ENCODE measurements around the gene PERM1. TPM values are rescaled to one million over a fixed set of nuclear protein-coding genes. Genes with fewer than 3 reads are reported as not detected.
A peak's percentile ranks its signal among the peaks of the same experiment; 100 is the strongest.
"Not testable (repeated sequence)": the region's sequence is repeated elsewhere in the genome, so short reads cannot be mapped to it uniquely, and the experiment has no call there.

The PERM1 gene
- total RNA-seq, 2 donors from 2014 or later, result 78.9 to 85.5 TPM

GRCh38 chr1:982765-983436 lies 1.0 kb upstream of the PERM1 start:
- DNase-seq (peak; percentile 33), ATAC-seq (no peak)
- intact Hi-C loops (cut with DNase I), result loop anchor here (2.0 to 5.0 kb wide), 2 partner anchors 79 to 80 kb away; no protein-coding TSS in a partner anchor

GRCh38 chr1:981491-981954 lies 370 bp downstream of the PERM1 start:
- DNase-seq, result peak; percentile 25
- ATAC-seq, result peak in 1 of 2 donors; percentile 7
- intact Hi-C loops (cut with DNase I), result loop anchor here in 1 of 2 donors (5.0 kb wide), 1 partner anchor 81 kb away; no protein-coding TSS in a partner anchor

DNA sequence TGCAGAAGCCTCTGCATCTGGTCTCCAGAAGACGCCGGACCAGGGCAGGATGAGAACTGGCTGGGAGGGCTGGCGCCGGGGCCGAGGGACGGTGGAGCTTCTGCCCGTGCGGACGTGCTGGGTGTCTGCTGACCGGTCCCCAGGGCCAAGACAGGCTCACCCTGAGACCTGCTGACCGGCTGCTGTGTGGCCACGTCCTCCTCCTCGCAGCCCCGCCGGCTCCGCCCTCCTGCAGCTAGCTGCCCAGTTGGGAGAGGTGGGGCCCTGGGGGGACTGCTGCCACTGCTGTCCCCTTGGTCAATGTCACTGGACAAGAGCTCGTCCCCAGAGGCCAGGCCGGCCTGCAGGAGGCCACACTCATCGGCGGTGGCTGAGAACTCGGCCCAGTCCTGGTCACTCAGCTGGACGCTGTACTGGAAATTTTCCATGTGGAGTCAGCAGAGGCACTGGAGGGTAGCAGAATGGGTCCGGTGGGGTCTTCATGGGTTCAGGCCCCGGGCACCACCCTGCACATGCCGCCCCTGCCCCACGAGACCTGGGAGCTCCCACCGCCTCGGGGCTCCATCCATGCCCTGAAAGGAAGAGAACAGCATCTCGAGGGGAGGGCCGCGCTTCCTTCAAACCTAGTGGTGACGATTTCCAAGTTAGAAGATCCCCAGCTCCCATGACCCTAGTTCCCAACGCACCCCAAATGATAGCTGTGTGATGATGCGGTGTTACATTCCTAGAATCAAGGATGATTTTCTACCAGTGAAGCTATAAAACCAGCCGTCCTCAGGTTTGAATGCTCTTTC lies 1.1 kb downstream of the PERM1 start:
- DNase-seq (peak; percentile 66), ATAC-seq (peak; percentile 71 to 78)
- intact Hi-C loops (cut with DNase I), result loop anchor here in 1 of 2 donors (5.0 kb wide), 1 partner anchor 82 kb away; no protein-coding TSS in a partner anchor

GRCh38 chr1:980137-980571 lies 1.7 kb downstream of the PERM1 start:
- DNase-seq (peak; percentile 24), ATAC-seq (no peak)
- intact Hi-C loops (cut with DNase I), result loop anchor here in 1 of 2 donors (5.0 kb wide), 1 partner anchor 82 kb away; no protein-coding TSS in a partner anchor

- intact Hi-C loops (cut with DNase I), result loop anchor here in 1 of 2 donors (5.0 kb wide), 1 partner anchor 83 kb away; no protein-coding TSS in a partner anchor
- no peak for DNase-seq
- no peak for ATAC-seq
Measured at GRCh38 chr1:979744-980072, 2.2 kb downstream of the PERM1 start.

- ATAC-seq (no peak), DNase-seq (no peak)
- intact Hi-C loops (cut with DNase I), result no loop called here
Measured at GRCh38 chr1:978835-979743, 2.8 kb downstream of the PERM1 start.

DNA sequence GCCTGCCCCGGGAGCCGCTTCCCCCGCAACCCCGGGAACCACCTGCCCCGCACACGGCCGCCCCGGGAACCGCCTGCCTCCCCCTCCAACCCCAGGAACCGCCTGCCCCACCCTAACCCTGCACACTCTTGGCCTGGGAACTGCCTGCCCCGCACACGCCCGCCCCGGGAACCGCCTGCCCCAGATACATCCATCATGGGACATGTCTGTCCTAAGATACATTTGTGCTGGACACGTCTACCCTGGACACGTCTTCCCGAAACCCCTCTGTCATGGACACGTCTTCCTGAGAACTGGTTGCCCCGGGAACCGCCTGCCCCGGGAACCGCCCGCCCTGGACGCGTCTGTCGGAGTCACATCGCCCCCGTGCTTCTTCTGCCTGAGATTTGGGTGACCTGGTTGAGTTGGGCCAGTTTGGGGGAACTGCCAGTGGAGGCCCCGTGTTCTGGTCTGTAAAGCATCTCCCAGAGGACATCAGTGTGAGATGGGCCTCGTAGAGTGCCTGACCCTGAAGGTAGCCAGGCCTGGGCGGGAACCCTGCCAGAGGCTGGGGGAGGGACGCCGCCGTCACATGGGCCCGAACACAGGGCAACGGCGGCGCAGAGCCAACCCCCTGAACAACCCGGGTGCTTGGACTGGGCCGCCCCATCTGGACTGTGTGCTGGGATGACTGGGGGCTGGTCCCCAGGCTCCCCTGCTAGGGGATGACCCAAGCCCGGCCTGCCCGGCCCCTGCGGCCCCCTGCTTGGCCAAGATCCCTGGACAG lies 3.6 kb downstream of the PERM1 start:
- peak; percentile 25 for DNase-seq
- intact Hi-C loops (cut with DNase I), result no loop called here
- ATAC-seq, result no peak

DNA sequence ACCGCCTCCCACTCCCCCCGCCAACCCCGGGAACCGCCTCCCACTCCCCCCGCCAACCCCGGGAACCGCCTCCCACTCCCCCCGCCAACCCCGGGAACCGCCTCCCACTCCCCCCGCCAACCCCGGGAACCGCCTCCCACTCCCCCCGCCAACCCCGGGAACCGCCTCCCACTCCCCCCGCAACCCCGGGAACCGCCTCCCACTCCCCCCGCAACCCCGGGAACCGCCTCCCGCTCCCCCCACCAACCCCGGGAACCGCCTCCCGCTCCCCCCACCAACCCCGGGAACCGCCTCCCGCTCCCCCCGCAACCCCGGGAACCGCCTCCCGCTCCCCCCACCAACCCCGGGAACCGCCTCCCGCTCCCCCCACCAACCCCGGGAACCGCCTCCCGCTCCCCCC lies 5.1 kb downstream of the PERM1 start:
- ATAC-seq; intact Hi-C loops (cut with DNase I): not testable (repeated sequence)
- peak; percentile 34 for DNase-seq

DNA sequence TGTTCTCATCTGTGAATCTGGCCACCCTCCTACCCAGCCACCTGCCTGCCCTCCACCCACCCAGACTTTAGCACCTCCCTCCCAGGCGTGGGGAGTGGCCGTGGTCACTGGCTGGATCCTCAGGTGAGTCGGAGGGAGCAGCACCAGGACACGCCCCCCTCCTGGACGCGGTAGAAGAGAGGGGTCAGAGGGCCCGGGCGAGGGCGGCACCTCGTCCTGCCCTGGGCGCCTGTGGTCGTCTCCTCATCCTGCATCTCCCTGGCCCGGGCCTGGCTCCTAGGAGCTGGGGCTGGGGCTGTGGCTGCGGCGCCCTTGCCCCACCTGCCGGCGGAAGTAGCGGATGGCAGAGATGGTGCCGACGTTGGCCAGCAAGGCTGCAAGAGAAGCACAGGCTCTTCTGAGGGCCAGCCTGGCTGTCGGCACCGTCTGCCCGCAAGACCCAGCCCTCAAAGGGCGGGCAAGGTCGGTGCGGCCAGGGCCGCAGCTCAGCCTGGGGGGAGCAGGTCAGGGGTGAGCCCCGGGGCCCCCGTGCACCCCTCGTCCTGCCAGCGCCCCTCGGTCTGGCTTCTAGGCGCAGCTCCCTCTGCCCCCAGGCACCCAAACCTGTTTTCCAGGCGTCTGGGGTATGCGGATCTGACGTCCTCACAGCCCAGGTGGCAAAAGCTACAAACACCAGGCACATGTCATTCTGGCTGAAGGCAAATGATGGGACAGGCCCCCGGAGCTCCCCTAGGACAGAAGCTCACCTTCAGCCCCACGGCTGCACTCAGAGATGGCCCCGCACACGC lies 5.8 kb downstream of the PERM1 start:
- DNase-seq (peak; percentile 58), ATAC-seq (peak; percentile 37 to 48)
- intact Hi-C loops (cut with DNase I), result no loop called here

- DNase-seq, result no peak
- intact Hi-C loops (cut with DNase I), result no loop called here
- ATAC-seq, result no peak
Measured at GRCh38 chr1:975365-975764, 6.5 kb downstream of the PERM1 start.

DNA sequence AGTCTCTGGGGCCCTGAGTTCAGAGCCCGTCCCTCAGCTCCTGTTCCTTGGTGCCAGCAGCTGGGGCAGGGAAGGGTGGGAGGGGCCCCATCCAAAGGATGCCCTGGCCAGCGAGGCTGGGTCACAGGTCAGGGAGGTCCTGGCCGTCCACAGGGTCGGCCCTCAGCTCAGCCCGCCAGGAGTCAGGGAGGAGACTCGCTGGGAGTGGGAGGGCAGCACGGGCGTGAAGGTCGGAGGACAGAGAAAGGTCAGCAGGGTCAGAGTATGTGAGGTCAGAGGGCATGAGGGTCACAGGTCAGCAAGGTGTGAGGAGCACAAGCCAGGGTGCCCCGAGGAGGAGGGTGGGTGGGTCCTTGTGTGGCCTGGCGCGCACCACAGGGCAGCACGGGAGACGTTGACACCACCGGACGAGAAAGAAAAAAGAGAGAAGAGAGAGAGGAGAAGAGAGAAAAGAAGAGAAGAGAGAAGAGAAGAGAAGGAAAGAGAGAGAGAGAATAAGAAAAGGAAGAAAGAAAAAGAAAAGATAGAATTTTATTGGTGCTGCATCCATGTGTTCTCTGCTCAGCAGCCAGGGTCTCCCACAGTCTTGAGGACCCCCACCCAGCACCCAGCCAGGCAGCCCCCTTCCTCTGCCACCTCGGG lies 7.1 kb downstream of the PERM1 start:
- ATAC-seq, result no peak
- intact Hi-C loops (cut with DNase I), result no loop called here
- DNase-seq, result no peak

DNA sequence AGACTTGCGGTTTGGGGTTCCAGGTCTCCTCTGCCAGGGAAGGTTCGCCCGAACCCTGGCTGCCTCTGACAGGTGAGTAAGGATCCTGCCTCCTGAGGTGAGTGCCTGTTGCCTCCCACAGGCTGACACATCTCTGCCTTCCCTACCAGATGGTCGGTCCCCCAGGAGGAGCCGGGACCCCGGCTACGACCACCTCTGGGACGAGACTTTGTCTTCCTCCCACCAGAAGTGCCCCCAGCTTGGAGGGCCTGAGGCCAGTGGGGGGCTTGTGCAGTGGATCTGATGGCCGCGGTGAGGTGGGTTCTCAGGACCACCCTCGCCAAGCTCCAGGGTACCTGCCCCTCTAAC lies 7.6 kb downstream of the PERM1 start:
- intact Hi-C loops (cut with DNase I), result no loop called here
- no peak for DNase-seq
- ATAC-seq, result no peak

GRCh38 chr1:973459-974292 lies 8.2 kb downstream of the PERM1 start:
- DNase-seq (no peak), ATAC-seq (no peak)
- intact Hi-C loops (cut with DNase I), result no loop called here

DNA sequence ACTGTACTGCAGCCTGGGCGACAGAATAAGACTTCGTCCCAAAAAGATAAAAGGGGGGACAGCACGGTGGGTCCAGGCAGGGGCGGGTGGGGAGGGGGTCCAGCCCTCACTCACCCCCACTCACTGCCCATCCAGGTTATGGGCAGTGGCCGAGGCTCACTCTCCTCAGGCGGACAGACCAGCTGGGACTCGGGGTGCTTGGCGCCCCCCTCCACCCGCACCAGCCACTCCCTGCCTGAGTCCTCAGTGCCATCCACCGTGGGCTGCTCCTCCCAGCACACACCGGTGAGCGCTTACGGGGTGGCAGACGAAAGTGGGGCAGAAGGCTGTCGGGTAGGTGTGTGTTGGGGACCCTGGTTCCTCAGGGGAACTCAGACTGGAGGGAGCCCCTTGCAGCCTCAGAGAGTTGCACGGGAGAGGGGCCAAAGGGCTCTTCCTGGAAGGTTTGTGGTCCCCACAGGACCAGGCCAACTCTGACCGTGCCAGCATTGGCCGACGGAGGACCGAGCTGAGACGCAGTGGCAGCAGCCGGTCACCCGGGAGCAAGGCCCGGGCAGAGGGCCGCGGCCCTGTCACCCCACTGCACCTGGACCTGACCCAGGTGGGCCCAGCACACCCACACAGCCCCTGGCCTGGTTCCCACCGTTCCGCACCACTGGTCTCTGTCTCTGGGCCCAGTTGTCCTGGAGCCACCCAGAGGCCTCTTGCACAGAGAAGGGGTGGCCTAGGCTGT lies 9.0 kb downstream of the PERM1 start:
- DNase-seq (no peak), ATAC-seq (no peak)
- intact Hi-C loops (cut with DNase I), result no loop called here

- no peak for DNase-seq
- ATAC-seq, result no peak
- intact Hi-C loops (cut with DNase I), result no loop called here
Measured at GRCh38 chr1:971751-972506, 10.0 kb downstream of the PERM1 start.

All from left cardiac atrium (tissue), 4 donors.